Measurements from ENCODE around the gene CDCA5. TPM values are rescaled to one million over a fixed set of nuclear protein-coding genes. Genes with fewer than 3 reads are reported as not detected.

The CDCA5 gene
- total and polyA plus RNA-seq, 4 donors: 1.8 to 2.7 (median 2.2) TPM

- H3K4me1 ChIP-seq (ENCODE audit: control insufficient read depth in 5 of 5, insufficient read depth in 5 of 5, low read length in 5 of 5): no peaks in the 10 kb centered on the region
- H3K9me3 ChIP-seq (ENCODE audit: control insufficient read depth in 4 of 4, insufficient read depth in 3 of 4, low read length in 3 of 4): no peaks in the 10 kb centered on the region
- H3K27ac ChIP-seq (ENCODE audit: low read depth in 1 of 2, low read length in 1 of 2): no peak overlapping the region
- ATAC-seq (ENCODE audit: insufficient read depth, low FRiP score): no peak
- no peak for DNase-seq
- no peaks in the 10 kb centered on the region for H3K36me3 ChIP-seq (ENCODE audit: control insufficient read depth in 4 of 4, insufficient read depth in 4 of 4, low read length in 4 of 4)
- WGBS, 2 donors: 76 to 89% methylated on average over 13 of the region's 13 CpGs
- no peak overlapping the region for H3K9ac ChIP-seq (ENCODE audit: insufficient read depth in 1 of 2, low read length in 2 of 2)
- no peaks in the 10 kb centered on the region for H3K27me3 ChIP-seq (ENCODE audit: control insufficient read depth in 3 of 3, insufficient read depth in 3 of 3, low read length in 2 of 3)
- H3K4me3 ChIP-seq: no peak overlapping the region
- TF ChIP-seq CTCF (IDR thresholded peaks at IDR 0.05; ENCODE audit: control extremely low read depth, extremely low read depth): no peak
These were observed 25.8 kb downstream of the CDCA5 start for GRCh38 chr11:65058012-65058411.

GRCh38 chr11:65057526-65057925, 26.3 kb downstream of the CDCA5 start:
- no peak for TF ChIP-seq CTCF (IDR thresholded peaks at IDR 0.05; ENCODE audit: control extremely low read depth, extremely low read depth)
- Histone ChIP-seq H3K4me3 (no peak overlapping the region), H3K9me3 (ENCODE audit: control insufficient read depth in 4 of 4, insufficient read depth in 3 of 4, low read length in 3 of 4) (no peaks in the 10 kb centered on the region), H3K27me3 (ENCODE audit: control insufficient read depth in 3 of 3, insufficient read depth in 3 of 3, low read length in 2 of 3) (no peaks in the 10 kb centered on the region), H3K4me1 (ENCODE audit: control insufficient read depth in 5 of 5, insufficient read depth in 5 of 5, low read length in 5 of 5) (no peaks in the 10 kb centered on the region), H3K27ac (ENCODE audit: low read depth in 1 of 2, low read length in 1 of 2) (no peak overlapping the region), H3K36me3 (ENCODE audit: control insufficient read depth in 4 of 4, insufficient read depth in 4 of 4, low read length in 4 of 4) (no peaks in the 10 kb centered on the region), H3K9ac (ENCODE audit: insufficient read depth in 1 of 2, low read length in 2 of 2) (no peak overlapping the region)
- DNase-seq (no peak), ATAC-seq (ENCODE audit: insufficient read depth, low FRiP score) (no peak)
- 85 to 97% methylated on average over 7 of the region's 7 CpGs for WGBS, 2 donors

- Histone ChIP-seq H3K9me3 (ENCODE audit: control insufficient read depth in 4 of 4, insufficient read depth in 3 of 4, low read length in 3 of 4) (no peaks in the 10 kb centered on the region), H3K9ac (ENCODE audit: insufficient read depth in 1 of 2, low read length in 2 of 2) (no peak overlapping the region), H3K36me3 (ENCODE audit: control insufficient read depth in 4 of 4, insufficient read depth in 4 of 4, low read length in 4 of 4) (no peaks in the 10 kb centered on the region), H3K27me3 (ENCODE audit: control insufficient read depth in 3 of 3, insufficient read depth in 3 of 3, low read length in 2 of 3) (no peaks in the 10 kb centered on the region), H3K4me1 (ENCODE audit: control insufficient read depth in 5 of 5, insufficient read depth in 5 of 5, low read length in 5 of 5) (no peaks in the 10 kb centered on the region), H3K4me3 (no peak overlapping the region), H3K27ac (ENCODE audit: low read depth in 1 of 2, low read length in 1 of 2) (no peak overlapping the region)
- 86 to 89% methylated on average over 6 of the region's 6 CpGs for WGBS, 2 donors
- ATAC-seq (ENCODE audit: insufficient read depth, low FRiP score): no peak
- no peak for DNase-seq
- TF ChIP-seq CTCF (IDR thresholded peaks at IDR 0.05; ENCODE audit: control extremely low read depth, extremely low read depth): no peak
These were observed 26.8 kb downstream of the CDCA5 start for GRCh38 chr11:65056999-65057398.

GRCh38 chr11:65055538-65055937, 28.3 kb downstream of the CDCA5 start:
- no peaks in the 10 kb centered on the region for H3K9me3 ChIP-seq (ENCODE audit: control insufficient read depth in 4 of 4, insufficient read depth in 3 of 4, low read length in 3 of 4)
- H3K36me3 ChIP-seq (ENCODE audit: control insufficient read depth in 4 of 4, insufficient read depth in 4 of 4, low read length in 4 of 4): no peaks in the 10 kb centered on the region
- no peak overlapping the region for H3K27ac ChIP-seq (ENCODE audit: low read depth in 1 of 2, low read length in 1 of 2)
- H3K4me1 ChIP-seq (ENCODE audit: control insufficient read depth in 5 of 5, insufficient read depth in 5 of 5, low read length in 5 of 5): no peaks in the 10 kb centered on the region
- H3K4me3 ChIP-seq: no peak overlapping the region
- no peak overlapping the region for H3K9ac ChIP-seq (ENCODE audit: insufficient read depth in 1 of 2, low read length in 2 of 2)
- no peak for ATAC-seq (ENCODE audit: insufficient read depth, low FRiP score)
- TF ChIP-seq CTCF (IDR thresholded peaks at IDR 0.05; ENCODE audit: control extremely low read depth, extremely low read depth): no peak
- DNase-seq: no peak
- 78 to 85% methylated on average over 1 of the region's 1 CpG for WGBS, 2 donors
- no peaks in the 10 kb centered on the region for H3K27me3 ChIP-seq (ENCODE audit: control insufficient read depth in 3 of 3, insufficient read depth in 3 of 3, low read length in 2 of 3)
